ENCODE results near the gene CEMIP. TPM values are rescaled to one million over a fixed set of nuclear protein-coding genes. Genes with fewer than 3 reads are reported as not detected.

Gene CEMIP
- total and polyA plus RNA-seq, 2 of the 13 experiments (the other 11 are each of a cell fraction or from before 2014, with no cell fraction given), result 4.3 to 28.5 TPM

- TF ChIP-seq ZNF557 (CRISPR knock-in tag; IDR thresholded peaks at IDR 0.05), result no peak
- no peak; the same call in 1 of the 2 replicates for TF ChIP-seq ZNF343 (CRISPR knock-in tag; IDR thresholded peaks at IDR 0.05)
- peak; percentile 93 for TF ChIP-seq RBFOX2 (IDR thresholded peaks at IDR 0.05; ENCODE audit: low read depth, low read length)
- TF ChIP-seq NFYC (CRISPR knock-in tag; IDR thresholded peaks at IDR 0.05), result peak; percentile 14; the same call in 1 of the 2 replicates
- TF ChIP-seq, protein P1, sequence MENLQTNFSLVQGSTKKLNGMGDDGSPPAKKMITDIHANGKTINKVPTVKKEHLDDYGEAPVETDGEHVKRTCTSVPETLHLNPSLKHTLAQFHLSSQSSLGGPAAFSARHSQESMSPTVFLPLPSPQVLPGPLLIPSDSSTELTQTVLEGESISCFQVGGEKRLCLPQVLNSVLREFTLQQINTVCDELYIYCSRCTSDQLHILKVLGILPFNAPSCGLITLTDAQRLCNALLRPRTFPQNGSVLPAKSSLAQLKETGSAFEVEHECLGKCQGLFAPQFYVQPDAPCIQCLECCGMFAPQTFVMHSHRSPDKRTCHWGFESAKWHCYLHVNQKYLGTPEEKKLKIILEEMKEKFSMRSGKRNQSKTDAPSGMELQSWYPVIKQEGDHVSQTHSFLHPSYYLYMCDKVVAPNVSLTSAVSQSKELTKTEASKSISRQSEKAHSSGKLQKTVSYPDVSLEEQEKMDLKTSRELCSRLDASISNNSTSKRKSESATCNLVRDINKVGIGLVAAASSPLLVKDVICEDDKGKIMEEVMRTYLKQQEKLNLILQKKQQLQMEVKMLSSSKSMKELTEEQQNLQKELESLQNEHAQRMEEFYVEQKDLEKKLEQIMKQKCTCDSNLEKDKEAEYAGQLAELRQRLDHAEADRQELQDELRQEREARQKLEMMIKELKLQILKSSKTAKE (CRISPR knock-in tag; IDR thresholded peaks at IDR 0.05; ENCODE audit: borderline replicate concordance), result peak; percentile 58
- TF ChIP-seq MEF2D (CRISPR knock-in tag; IDR thresholded peaks at IDR 0.05), result no peak
- TF ChIP-seq RXRA (CRISPR knock-in tag; IDR thresholded peaks at IDR 0.05), result peak; percentile 31; the same call in 1 of the 2 replicates
- no peak for TF ChIP-seq ZNF678 (CRISPR knock-in tag; IDR thresholded peaks at IDR 0.05)
- TF ChIP-seq ZNF556 (CRISPR knock-in tag; IDR thresholded peaks at IDR 0.05; ENCODE audit: borderline replicate concordance), result no peak
- TF ChIP-seq ZNF790 (CRISPR knock-in tag; IDR thresholded peaks at IDR 0.05; ENCODE audit: borderline replicate concordance), result no peak
- no peak for TF ChIP-seq RBAK (CRISPR knock-in tag; IDR thresholded peaks at IDR 0.05)
- TF ChIP-seq, protein P2, sequence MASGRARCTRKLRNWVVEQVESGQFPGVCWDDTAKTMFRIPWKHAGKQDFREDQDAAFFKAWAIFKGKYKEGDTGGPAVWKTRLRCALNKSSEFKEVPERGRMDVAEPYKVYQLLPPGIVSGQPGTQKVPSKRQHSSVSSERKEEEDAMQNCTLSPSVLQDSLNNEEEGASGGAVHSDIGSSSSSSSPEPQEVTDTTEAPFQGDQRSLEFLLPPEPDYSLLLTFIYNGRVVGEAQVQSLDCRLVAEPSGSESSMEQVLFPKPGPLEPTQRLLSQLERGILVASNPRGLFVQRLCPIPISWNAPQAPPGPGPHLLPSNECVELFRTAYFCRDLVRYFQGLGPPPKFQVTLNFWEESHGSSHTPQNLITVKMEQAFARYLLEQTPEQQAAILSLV (CRISPR knock-in tag; IDR thresholded peaks at IDR 0.05; ENCODE audit: borderline replicate concordance), result peak; percentile 92
- TF ChIP-seq NFIC (IDR thresholded peaks at IDR 0.05; ENCODE audit: low read length), result no peak
- TF ChIP-seq ZNF83 (CRISPR knock-in tag; IDR thresholded peaks at IDR 0.05; ENCODE audit: borderline replicate concordance), result no peak
- 0 out of 2 replicates have a peak, but pooled peaks have one; percentile 47 for TF ChIP-seq ZNF350 (CRISPR knock-in tag; IDR thresholded peaks at IDR 0.05; ENCODE audit: borderline replicate concordance, low read depth)
- no peak for TF ChIP-seq TBX2 (CRISPR knock-in tag; IDR thresholded peaks at IDR 0.05; ENCODE audit: borderline replicate concordance)
- TF ChIP-seq, protein P3, sequence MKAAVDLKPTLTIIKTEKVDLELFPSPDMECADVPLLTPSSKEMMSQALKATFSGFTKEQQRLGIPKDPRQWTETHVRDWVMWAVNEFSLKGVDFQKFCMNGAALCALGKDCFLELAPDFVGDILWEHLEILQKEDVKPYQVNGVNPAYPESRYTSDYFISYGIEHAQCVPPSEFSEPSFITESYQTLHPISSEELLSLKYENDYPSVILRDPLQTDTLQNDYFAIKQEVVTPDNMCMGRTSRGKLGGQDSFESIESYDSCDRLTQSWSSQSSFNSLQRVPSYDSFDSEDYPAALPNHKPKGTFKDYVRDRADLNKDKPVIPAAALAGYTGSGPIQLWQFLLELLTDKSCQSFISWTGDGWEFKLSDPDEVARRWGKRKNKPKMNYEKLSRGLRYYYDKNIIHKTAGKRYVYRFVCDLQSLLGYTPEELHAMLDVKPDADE (CRISPR knock-in tag; IDR thresholded peaks at IDR 0.05), result no peak
- no peak for TF ChIP-seq ZKSCAN1 (IDR thresholded peaks at IDR 0.05; ENCODE audit: low read length)
- 0 out of 2 replicates have a peak, but pooled peaks have one; percentile 49 for TF ChIP-seq ZNF543 (CRISPR knock-in tag; IDR thresholded peaks at IDR 0.05)
- TF ChIP-seq, protein P4, sequence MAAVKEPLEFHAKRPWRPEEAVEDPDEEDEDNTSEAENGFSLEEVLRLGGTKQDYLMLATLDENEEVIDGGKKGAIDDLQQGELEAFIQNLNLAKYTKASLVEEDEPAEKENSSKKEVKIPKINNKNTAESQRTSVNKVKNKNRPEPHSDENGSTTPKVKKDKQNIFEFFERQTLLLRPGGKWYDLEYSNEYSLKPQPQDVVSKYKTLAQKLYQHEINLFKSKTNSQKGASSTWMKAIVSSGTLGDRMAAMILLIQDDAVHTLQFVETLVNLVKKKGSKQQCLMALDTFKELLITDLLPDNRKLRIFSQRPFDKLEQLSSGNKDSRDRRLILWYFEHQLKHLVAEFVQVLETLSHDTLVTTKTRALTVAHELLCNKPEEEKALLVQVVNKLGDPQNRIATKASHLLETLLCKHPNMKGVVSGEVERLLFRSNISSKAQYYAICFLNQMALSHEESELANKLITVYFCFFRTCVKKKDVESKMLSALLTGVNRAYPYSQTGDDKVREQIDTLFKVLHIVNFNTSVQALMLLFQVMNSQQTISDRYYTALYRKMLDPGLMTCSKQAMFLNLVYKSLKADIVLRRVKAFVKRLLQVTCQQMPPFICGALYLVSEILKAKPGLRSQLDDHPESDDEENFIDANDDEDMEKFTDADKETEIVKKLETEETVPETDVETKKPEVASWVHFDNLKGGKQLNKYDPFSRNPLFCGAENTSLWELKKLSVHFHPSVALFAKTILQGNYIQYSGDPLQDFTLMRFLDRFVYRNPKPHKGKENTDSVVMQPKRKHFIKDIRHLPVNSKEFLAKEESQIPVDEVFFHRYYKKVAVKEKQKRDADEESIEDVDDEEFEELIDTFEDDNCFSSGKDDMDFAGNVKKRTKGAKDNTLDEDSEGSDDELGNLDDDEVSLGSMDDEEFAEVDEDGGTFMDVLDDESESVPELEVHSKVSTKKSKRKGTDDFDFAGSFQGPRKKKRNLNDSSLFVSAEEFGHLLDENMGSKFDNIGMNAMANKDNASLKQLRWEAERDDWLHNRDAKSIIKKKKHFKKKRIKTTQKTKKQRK (IDR thresholded peaks at IDR 0.05; ENCODE audit: low read length), result no peak
These were observed 221.5 kb downstream of the CEMIP start, which contains the start of gene TLNRD1 (continued) for GRCh38 chr15:81000624-81001151.
